MM.1S (cell line): ENCODE results near the gene SET.

Source experiments
- EZH2 ChIP-seq: fragments of 300-600 bp; sonication (generic); optimal IDR thresholded peaks from 2 replicates; pipeline ENCODE3; 2017; ENCODE audit warnings: low read depth, mild to moderate bottlenecking, antibody characterized with exemption, low read length, mixed read lengths
- EZH2phosphoT487 ChIP-seq: fragments of 300-600 bp; sonication (generic); IDR thresholded peaks from 2 replicates; pipeline ENCODE4 v1.6.1; 2018; ENCODE audit warnings: antibody characterized with exemption, low read length
- TF ChIP-seq, protein P1 (sequence below): fragments of 300-600 bp; sonication (generic); IDR thresholded peaks from 2 replicates; pipeline ENCODE4 v1.5.1; 2016; ENCODE audit warnings: antibody characterized with exemption, low read length, mixed read lengths

DNA sequence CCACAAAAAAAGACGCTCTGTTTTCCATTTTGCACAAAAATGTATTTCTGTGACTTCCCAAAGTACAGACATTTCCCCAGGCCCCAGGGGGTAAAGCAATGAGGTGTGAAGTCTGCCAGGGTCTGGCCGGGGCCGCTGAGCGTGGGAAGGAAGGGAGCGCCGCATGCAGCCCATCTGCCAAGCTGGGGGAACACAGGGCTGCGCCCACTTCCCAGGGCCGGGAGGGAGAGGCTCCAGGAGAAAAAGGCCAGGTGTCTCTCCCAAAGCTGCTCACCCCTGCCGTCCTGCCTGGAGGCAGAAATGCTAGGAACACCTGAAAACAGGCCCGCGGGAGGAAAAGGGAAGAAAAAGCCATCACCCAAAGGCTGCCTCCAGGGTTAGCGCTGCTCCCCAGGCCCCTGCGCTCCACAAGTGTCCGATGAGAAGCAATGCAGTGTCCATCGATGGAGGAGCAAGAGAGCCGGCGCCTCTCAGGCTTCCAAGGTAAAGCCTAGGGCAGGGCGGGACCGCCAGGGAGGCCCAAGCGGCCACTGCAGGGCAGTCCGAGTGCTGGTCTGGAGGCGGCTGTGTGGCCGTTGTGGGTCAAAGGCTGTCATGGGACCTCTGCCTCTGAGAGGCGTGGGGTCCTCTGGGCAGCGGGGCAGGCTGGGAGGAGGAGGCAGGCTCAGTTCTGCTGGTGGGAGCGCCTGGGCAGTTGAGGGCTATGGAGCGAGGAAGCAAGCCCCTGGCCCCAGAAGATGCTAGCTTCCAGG lies 40.9 kb downstream of the SET start:
- TF ChIP-seq EZH2, result no peak
- TF ChIP-seq, protein P1, sequence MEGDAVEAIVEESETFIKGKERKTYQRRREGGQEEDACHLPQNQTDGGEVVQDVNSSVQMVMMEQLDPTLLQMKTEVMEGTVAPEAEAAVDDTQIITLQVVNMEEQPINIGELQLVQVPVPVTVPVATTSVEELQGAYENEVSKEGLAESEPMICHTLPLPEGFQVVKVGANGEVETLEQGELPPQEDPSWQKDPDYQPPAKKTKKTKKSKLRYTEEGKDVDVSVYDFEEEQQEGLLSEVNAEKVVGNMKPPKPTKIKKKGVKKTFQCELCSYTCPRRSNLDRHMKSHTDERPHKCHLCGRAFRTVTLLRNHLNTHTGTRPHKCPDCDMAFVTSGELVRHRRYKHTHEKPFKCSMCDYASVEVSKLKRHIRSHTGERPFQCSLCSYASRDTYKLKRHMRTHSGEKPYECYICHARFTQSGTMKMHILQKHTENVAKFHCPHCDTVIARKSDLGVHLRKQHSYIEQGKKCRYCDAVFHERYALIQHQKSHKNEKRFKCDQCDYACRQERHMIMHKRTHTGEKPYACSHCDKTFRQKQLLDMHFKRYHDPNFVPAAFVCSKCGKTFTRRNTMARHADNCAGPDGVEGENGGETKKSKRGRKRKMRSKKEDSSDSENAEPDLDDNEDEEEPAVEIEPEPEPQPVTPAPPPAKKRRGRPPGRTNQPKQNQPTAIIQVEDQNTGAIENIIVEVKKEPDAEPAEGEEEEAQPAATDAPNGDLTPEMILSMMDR, result no peak
- TF ChIP-seq EZH2phosphoT487, result no peak
